Glomerular visceral epithelial cell (primary cell): Measurements from ENCODE around the gene TENM3.

Experiments used
- DNase-seq: peaks from one replicate; pipeline ENCODE4 v3.0.0-alpha.2; 2016; ENCODE audit errors: extremely low spot score

Gene TENM3

GRCh38 chr4:182680234-182680653 is 437.0 kb downstream of the TENM3 start:
- DNase-seq, result no peak

GRCh38 chr4:182683661-182684060 is 440.5 kb downstream of the TENM3 start:
- no peak for DNase-seq

GRCh38 chr4:182684796-182685195 is 441.6 kb downstream of the TENM3 start:
- DNase-seq, result no peak

- DNase-seq, result no peak
Measured at GRCh38 chr4:182688081-182688480, 444.9 kb downstream of the TENM3 start.

GRCh38 chr4:182694551-182694950 is 451.3 kb downstream of the TENM3 start:
- DNase-seq, result no peak

- DNase-seq, result no peak
Measured at GRCh38 chr4:182695009-182695408, 451.8 kb downstream of the TENM3 start.

GRCh38 chr4:182695842-182696241 is 452.6 kb downstream of the TENM3 start:
- DNase-seq, result peak; percentile 16

- DNase-seq, result no peak
Measured at GRCh38 chr4:182697094-182697493, 453.9 kb downstream of the TENM3 start.

- no peak for DNase-seq
Measured at GRCh38 chr4:182698212-182698611, 455.0 kb downstream of the TENM3 start.

GRCh38 chr4:182699201-182699600 is 456.0 kb downstream of the TENM3 start:
- DNase-seq, result no peak

- no peak for DNase-seq
Measured at GRCh38 chr4:182699795-182700194, 456.6 kb downstream of the TENM3 start.

- DNase-seq, result no peak
Measured at GRCh38 chr4:182700362-182701160, 457.4 kb downstream of the TENM3 start.

- DNase-seq, result no peak
Measured at GRCh38 chr4:182704077-182704476, 460.9 kb downstream of the TENM3 start.

GRCh38 chr4:182704948-182705347 is 461.7 kb downstream of the TENM3 start:
- DNase-seq, result no peak

GRCh38 chr4:182705389-182705788 is 462.2 kb downstream of the TENM3 start:
- no peak for DNase-seq

- DNase-seq, result no peak
Measured at GRCh38 chr4:182711211-182711610, 468.0 kb downstream of the TENM3 start.

GRCh38 chr4:182715548-182715947 is 472.3 kb downstream of the TENM3 start:
- no peak for DNase-seq

- no peak for DNase-seq
Measured at GRCh38 chr4:182716192-182716591, 473.0 kb downstream of the TENM3 start.

- DNase-seq, result no peak
Measured at GRCh38 chr4:182717788-182718583, 474.8 kb downstream of the TENM3 start.

GRCh38 chr4:182724414-182724813 is 481.2 kb downstream of the TENM3 start:
- DNase-seq, result no peak

- no peak for DNase-seq
Measured at GRCh38 chr4:182729516-182729915, 486.3 kb downstream of the TENM3 start.

- DNase-seq, result no peak
Measured at GRCh38 chr4:182730791-182731190, 487.6 kb downstream of the TENM3 start.

- no peak for DNase-seq
Measured at GRCh38 chr4:182736207-182736606, 493.0 kb downstream of the TENM3 start.
